Breast epithelium (tissue), 4 donors: ENCODE data around the gene DDR1. TPM values are rescaled to one million over a fixed set of nuclear protein-coding genes. Genes with fewer than 3 reads are reported as not detected.

Source experiments
- DNase-seq, 2 donors: peaks; one replicate each; pipeline ENCODE4 v3.0.0-alpha.2; 2019; ENCODE audit warnings: low spot score in 2 of 2
- H3K27ac ChIP-seq, 2 donors: fragments of 200-600 bp; sonication (generic) in 1 of 2; one replicate each; pipeline ENCODE4 v1.5.1; 2016 to 2019; ENCODE audit warnings: mild to moderate bottlenecking in 1 of 2
- H3K27me3 ChIP-seq, 2 donors: fragments of 200-600 bp; sonication (generic) in 1 of 2; one replicate each; pipeline versions ENCODE4 v1.5.1 to v1.6.0; 2017 to 2019; ENCODE audit warnings: control low read depth in 1 of 2, mild to moderate bottlenecking in 1 of 2
- H3K36me3 ChIP-seq: fragments of 200-600 bp; one replicate; pipeline ENCODE4 v1.5.1; 2019
- H3K4me1 ChIP-seq, 2 donors: fragments of 200-600 bp; sonication (generic); one replicate each; pipeline ENCODE4 v1.5.1; 2016 to 2019; ENCODE audit warnings: control low read depth in 1 of 2
- H3K4me3 ChIP-seq, 3 donors: fragments of 200-600 bp; sonication (generic); 1 replicate in 2 of 3; 2 replicates in 1 of 3; pipeline ENCODE4 v1.5.1; 2016 to 2019; ENCODE audit warnings: mild to moderate bottlenecking in 3 of 3, moderate library complexity in 2 of 3
- H3K9me3 ChIP-seq, 2 donors: fragments of 200-600 bp; sonication (generic) in 1 of 2; one replicate each; pipeline ENCODE4 v1.5.1; 2016 to 2019; ENCODE audit warnings: control low read depth in 1 of 2
- POLR2A ChIP-seq: fragments of 450-650 bp; IDR thresholded peaks from one replicate; pipeline ENCODE4 v1.6.1; 2016; ENCODE audit warnings: antibody characterized with exemption, mild to moderate bottlenecking, moderate library complexity
- POLR2AphosphoS5 ChIP-seq, 3 donors: sonication (generic); formaldehyde crosslinking; IDR thresholded peaks; one replicate each; pipeline ENCODE4 v1.6.1; 2017; ENCODE audit warnings: antibody characterized with exemption in 3 of 3
- intact Hi-C: fragments of 100-400 bp; cut with DNase I; formaldehyde crosslinking; loops from one replicate; pipeline ENCODE4 v1.15.1; 2023; ENCODE audit warnings: low total_unique reads
- total RNA-seq, 3 donors: library from RNA; depleted of rRNA; stranded (reverse); fragments of >200 nt; gene quantifications; one replicate each; pipeline ENCODE4 v1.1.0, GENCODE V29; 2016
- TF ChIP-seq, protein P1 (sequence below), 3 donors: fragments of 450-650 bp; IDR thresholded peaks; one replicate each; pipeline ENCODE4 v1.5.1; 2016 to 2017; ENCODE audit warnings: antibody characterized with exemption in 3 of 3, mild to moderate bottlenecking in 3 of 3, moderate library complexity in 3 of 3

DDR1 gene
- total RNA-seq, 3 donors from 2014 or later: 18.1 to 149 (median 72.1) TPM

DNA sequence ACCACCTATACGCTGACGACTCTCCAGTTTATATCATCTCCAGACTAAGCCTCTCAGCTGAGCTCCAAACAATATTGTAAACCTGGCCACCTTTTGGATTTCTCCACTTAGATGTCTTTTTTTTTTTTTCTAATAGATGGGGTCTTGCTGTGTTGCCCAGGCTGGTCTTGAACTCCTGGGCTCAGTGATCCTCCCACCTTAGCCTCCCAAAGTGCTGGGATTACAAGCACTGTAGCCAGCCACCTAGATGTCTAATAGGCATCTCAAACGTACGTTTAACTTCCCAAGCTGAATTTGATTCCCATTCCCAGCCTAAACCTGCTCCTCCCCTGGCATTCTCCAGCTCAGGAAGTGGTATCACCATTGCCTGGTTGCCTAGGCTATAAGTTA lies 5.2 kb downstream of the DDR1 start:
- intact Hi-C loops: loop anchor here (5.0 kb wide), 1 partner anchor 162 kb away; no protein-coding TSS in a partner anchor
- H3K27me3 ChIP-seq: no peaks in the 10 kb centered on the region
- TF ChIP-seq POLR2A (no peak), POLR2AphosphoS5 (IDR thresholded peaks at IDR 0.05) (no peak)
- TF ChIP-seq, protein P1, sequence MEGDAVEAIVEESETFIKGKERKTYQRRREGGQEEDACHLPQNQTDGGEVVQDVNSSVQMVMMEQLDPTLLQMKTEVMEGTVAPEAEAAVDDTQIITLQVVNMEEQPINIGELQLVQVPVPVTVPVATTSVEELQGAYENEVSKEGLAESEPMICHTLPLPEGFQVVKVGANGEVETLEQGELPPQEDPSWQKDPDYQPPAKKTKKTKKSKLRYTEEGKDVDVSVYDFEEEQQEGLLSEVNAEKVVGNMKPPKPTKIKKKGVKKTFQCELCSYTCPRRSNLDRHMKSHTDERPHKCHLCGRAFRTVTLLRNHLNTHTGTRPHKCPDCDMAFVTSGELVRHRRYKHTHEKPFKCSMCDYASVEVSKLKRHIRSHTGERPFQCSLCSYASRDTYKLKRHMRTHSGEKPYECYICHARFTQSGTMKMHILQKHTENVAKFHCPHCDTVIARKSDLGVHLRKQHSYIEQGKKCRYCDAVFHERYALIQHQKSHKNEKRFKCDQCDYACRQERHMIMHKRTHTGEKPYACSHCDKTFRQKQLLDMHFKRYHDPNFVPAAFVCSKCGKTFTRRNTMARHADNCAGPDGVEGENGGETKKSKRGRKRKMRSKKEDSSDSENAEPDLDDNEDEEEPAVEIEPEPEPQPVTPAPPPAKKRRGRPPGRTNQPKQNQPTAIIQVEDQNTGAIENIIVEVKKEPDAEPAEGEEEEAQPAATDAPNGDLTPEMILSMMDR (IDR thresholded peaks at IDR 0.05): no peak
- peak overlapping the region; percentile 61 to 98 for H3K27ac ChIP-seq
- H3K36me3 ChIP-seq: no peaks in the 10 kb centered on the region
- no peaks in the 10 kb centered on the region for H3K9me3 ChIP-seq
- H3K4me1 ChIP-seq: peaks cover 0 to 3% of the 10 kb centered on the region in 2 donors
- no peak overlapping the region for H3K4me3 ChIP-seq
- DNase-seq: no peak

DNA sequence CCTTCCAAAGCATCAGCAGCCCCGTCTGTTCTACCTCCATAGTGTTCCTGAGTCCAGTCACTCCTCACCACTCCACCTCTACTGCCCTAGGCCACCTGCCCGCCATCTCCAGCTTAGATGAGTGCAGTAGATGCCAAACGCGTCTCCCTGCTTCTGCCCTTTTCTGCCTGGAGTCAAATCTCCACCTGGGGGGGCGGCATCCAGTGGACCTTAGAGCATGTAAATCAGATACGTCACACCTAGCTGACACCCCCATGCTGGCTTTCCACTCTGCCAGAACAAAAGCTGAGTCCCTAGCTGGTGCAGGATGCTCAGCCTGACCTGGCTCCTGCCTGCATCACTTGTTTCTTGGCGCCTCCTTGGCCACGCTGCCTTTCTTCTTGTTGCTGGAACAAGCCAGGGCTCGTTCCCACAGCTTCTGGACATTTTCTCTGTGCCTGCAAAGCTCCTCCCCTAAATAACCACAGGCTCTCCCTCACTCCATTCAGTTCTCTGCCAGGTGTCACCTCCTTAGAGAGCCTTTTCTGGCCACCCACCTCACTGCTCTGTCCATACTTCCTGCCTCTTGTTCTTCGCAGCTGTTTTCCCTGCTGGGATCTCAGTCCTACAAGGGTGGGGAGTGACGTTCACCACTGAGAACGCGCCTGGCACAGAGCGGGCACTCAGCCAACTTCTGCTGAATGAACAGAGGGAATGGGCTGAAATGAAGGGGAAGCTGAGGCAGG lies 5.8 kb downstream of the DDR1 start:
- Histone ChIP-seq H3K4me3 (no peak overlapping the region), H3K4me1 (peaks cover 0 to 3% of the 10 kb centered on the region in 2 donors), H3K36me3 (no peaks in the 10 kb centered on the region), H3K27ac (peak overlapping the region; percentile 69 to 98), H3K27me3 (no peaks in the 10 kb centered on the region), H3K9me3 (no peaks in the 10 kb centered on the region)
- TF ChIP-seq, protein P1 (IDR thresholded peaks at IDR 0.05): no peak
- TF ChIP-seq POLR2A: no peak
- no peak for TF ChIP-seq POLR2AphosphoS5 (IDR thresholded peaks at IDR 0.05)
- DNase-seq: peak in 1 of 2 donors; percentile 68
- intact Hi-C loops: loop anchor here (5.0 kb wide), 1 partner anchor 163 kb away; no protein-coding TSS in a partner anchor

DNA sequence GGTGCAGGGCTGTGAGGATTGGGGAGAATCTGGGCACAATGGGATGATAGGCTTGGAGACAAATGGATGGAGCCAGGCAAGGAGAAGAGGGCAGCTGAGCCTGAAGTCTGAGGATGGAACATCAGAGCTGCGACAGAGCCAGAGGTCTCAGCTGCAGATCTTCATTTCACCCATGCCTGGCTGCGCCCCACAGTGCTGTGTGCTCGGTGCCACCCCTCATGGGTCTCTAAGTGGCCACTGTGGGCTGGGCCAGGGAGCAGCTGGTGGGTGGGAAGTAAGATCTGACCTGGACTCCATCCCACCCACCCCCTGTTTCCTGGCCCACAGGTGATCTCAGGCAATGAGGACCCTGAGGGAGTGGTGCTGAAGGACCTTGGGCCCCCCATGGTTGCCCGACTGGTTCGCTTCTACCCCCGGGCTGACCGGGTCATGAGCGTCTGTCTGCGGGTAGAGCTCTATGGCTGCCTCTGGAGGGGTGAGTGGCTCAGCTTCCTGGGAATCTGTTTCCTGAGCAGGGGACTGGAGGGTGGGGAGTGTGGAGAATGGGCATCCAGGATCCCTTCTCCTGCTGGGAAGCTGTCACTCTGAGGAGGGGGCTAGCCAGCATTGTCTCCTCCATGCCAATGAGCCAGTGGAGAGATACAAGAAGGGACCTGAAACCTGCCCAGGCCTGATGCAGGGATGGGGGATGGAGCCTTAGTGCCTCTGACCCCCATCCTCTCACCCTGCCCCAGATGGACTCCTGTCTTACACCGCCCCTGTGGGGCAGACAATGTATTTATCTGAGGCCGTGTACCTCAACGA lies 6.5 kb downstream of the DDR1 start:
- H3K27ac ChIP-seq: peak overlapping the region; percentile 19 to 69
- intact Hi-C loops: no loop called here
- H3K4me1 ChIP-seq: peaks cover 0 to 3% of the 10 kb centered on the region in 2 donors
- TF ChIP-seq POLR2A (no peak), POLR2AphosphoS5 (IDR thresholded peaks at IDR 0.05) (no peak)
- TF ChIP-seq, protein P1 (IDR thresholded peaks at IDR 0.05): no peak
- no peak for DNase-seq
- no peak overlapping the region for H3K4me3 ChIP-seq
- no peaks in the 10 kb centered on the region for H3K36me3 ChIP-seq
- no peaks in the 10 kb centered on the region for H3K9me3 ChIP-seq
- no peaks in the 10 kb centered on the region for H3K27me3 ChIP-seq

DNA sequence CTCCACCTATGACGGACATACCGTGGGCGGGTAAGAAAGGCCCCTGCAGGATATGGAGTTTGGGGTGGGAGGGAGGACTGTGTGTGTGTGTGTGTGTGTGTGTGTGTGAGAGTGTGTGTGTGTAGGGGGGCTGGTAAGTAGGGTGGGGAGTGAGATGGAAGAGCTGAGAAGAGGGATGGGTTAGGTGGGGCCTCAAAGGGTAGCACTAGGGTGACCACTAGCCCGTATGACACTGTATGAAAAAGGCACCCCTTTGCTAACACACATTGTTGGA lies 7.1 kb downstream of the DDR1 start:
- H3K4me3 ChIP-seq: no peak overlapping the region
- no peaks in the 10 kb centered on the region for H3K36me3 ChIP-seq
- TF ChIP-seq, protein P1 (IDR thresholded peaks at IDR 0.05): no peak
- no peak for TF ChIP-seq POLR2AphosphoS5 (IDR thresholded peaks at IDR 0.05)
- no peak for TF ChIP-seq POLR2A
- peak overlapping the region; percentile 19 to 69 for H3K27ac ChIP-seq
- H3K9me3 ChIP-seq: no peaks in the 10 kb centered on the region
- H3K4me1 ChIP-seq: peaks cover 0 to 3% of the 10 kb centered on the region in 2 donors
- intact Hi-C loops: no loop called here
- H3K27me3 ChIP-seq: no peaks in the 10 kb centered on the region
- no peak for DNase-seq
